ENCODE results near the gene DZIP3.

Gene DZIP3

DNA sequence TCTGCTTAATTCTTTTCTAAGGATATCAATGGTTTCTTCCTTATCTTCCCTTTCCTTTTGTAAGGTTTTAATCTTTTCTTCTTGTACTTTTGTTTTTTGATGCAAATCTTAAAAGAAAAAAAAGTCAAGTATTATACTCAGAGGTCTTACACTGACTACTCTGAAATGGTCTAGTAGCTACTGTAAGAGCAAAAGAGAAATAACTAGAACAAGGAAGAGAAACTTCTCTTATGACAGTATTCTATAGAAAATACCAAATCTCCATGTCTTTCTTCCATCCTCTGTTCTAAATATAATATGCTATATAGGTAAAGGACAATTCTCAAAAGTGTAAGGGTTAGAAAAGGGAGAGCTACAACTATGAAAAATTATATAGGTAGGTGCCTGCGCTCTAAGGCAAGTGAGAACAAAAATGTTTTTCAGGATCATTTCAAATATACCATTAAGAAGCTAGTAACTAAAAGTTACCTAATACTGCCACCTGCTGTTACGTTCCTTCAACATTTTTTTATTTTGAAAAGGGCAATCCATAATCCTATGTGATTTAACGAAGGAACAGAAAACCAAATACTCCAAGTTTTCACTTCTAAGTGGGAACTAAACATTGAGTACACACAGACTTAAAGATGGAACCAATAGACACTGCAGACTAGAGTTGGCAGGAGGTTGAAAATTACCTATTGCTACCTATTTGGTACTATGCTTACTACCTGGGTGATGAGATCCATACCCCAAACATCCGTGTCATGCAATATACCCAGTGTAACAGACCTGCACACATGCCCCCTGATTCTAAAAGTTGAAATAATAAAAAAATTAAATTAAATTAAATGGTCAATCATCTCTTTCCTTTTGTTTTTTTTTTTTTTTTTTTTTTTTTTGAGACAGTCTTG, 37.0 kb upstream of the DZIP3 start:
- no peaks in the 10 kb centered on the region for H3K9me2 ChIP-seq (replicated peaks; ENCODE audit: insufficient read depth, low read length)
- no peaks in the 10 kb centered on the region for H3K9me3 ChIP-seq (replicated peaks; ENCODE audit: insufficient read depth, low read length)
- H3F3A ChIP-seq (ENCODE audit: insufficient read depth, low read length): no peaks in the 10 kb centered on the region
- no peaks in the 10 kb centered on the region for H3K79me2 ChIP-seq (ENCODE audit: low read length)
- H3K4me3 ChIP-seq (ENCODE audit: low read length): no peak overlapping the region
- H3K27me3 ChIP-seq (replicated peaks; ENCODE audit: insufficient read depth, low read length): no peaks in the 10 kb centered on the region
- H3K36me3 ChIP-seq (replicated peaks; ENCODE audit: insufficient read depth, low read length): peaks cover 2% of the 10 kb centered on the region; the same call in 1 of the 2 replicates
- DNase-seq: peak; percentile 47
- no peak overlapping the region for H3K9ac ChIP-seq (ENCODE audit: low read length)
- no peak overlapping the region for H3K4me2 ChIP-seq (ENCODE audit: low read depth, low read length)
- H4K20me1 ChIP-seq (ENCODE audit: insufficient read depth, low read length): no peaks in the 10 kb centered on the region
- no peak overlapping the region for H2AFZ ChIP-seq (ENCODE audit: low read length)
- no peak for TF ChIP-seq EZH2phosphoT487 (IDR thresholded peaks at IDR 0.05; ENCODE audit: low read length)
- no peak for TF ChIP-seq EZH2 (optimal IDR thresholded peaks at IDR 0.05; ENCODE audit: low read depth, low read length)
- TF ChIP-seq, protein P1, sequence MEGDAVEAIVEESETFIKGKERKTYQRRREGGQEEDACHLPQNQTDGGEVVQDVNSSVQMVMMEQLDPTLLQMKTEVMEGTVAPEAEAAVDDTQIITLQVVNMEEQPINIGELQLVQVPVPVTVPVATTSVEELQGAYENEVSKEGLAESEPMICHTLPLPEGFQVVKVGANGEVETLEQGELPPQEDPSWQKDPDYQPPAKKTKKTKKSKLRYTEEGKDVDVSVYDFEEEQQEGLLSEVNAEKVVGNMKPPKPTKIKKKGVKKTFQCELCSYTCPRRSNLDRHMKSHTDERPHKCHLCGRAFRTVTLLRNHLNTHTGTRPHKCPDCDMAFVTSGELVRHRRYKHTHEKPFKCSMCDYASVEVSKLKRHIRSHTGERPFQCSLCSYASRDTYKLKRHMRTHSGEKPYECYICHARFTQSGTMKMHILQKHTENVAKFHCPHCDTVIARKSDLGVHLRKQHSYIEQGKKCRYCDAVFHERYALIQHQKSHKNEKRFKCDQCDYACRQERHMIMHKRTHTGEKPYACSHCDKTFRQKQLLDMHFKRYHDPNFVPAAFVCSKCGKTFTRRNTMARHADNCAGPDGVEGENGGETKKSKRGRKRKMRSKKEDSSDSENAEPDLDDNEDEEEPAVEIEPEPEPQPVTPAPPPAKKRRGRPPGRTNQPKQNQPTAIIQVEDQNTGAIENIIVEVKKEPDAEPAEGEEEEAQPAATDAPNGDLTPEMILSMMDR (IDR thresholded peaks at IDR 0.05; ENCODE audit: low read length): peak; percentile 50
- H3K27ac ChIP-seq (ENCODE audit: low read length): no peak overlapping the region
- no peaks in the 10 kb centered on the region for H3K4me1 ChIP-seq (ENCODE audit: low read length)

DNA sequence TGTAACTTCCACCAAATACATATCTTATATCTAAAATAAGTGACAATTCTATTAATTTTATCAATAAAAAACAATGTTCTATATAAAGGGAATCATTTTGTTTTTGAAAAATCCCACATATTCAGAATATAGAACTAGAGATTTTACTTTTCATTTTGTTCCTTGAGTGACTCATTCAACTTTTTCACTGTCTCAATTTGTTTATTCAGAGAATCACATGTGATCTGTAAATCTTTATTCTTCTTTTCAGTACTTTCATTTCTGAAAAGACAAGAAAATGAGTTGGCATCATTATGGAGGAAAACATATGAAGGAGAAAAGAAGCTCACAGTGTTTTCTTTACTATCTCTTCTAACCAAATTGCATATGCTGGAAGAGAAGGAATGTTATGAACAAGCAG, 35.3 kb upstream of the DZIP3 start:
- Histone ChIP-seq H3K79me2 (ENCODE audit: low read length) (no peaks in the 10 kb centered on the region), H3F3A (ENCODE audit: insufficient read depth, low read length) (no peaks in the 10 kb centered on the region), H3K4me2 (ENCODE audit: low read depth, low read length) (no peak overlapping the region), H3K27ac (ENCODE audit: low read length) (no peak overlapping the region), H3K27me3 (replicated peaks; ENCODE audit: insufficient read depth, low read length) (no peaks in the 10 kb centered on the region), H3K9ac (ENCODE audit: low read length) (no peak overlapping the region), H4K20me1 (ENCODE audit: insufficient read depth, low read length) (no peaks in the 10 kb centered on the region), H3K36me3 (replicated peaks; ENCODE audit: insufficient read depth, low read length) (no peaks in the 10 kb centered on the region; the same call in 1 of the 2 replicates), H3K9me2 (replicated peaks; ENCODE audit: insufficient read depth, low read length) (no peaks in the 10 kb centered on the region), H2AFZ (ENCODE audit: low read length) (no peak overlapping the region), H3K4me1 (ENCODE audit: low read length) (no peaks in the 10 kb centered on the region), H3K9me3 (replicated peaks; ENCODE audit: insufficient read depth, low read length) (no peaks in the 10 kb centered on the region), H3K4me3 (ENCODE audit: low read length) (no peak overlapping the region)
- DNase-seq: no peak
- no peak for TF ChIP-seq EZH2 (optimal IDR thresholded peaks at IDR 0.05; ENCODE audit: low read depth, low read length)
- no peak for TF ChIP-seq EZH2phosphoT487 (IDR thresholded peaks at IDR 0.05; ENCODE audit: low read length)
- TF ChIP-seq, protein P1 (IDR thresholded peaks at IDR 0.05; ENCODE audit: low read length): no peak

DNA sequence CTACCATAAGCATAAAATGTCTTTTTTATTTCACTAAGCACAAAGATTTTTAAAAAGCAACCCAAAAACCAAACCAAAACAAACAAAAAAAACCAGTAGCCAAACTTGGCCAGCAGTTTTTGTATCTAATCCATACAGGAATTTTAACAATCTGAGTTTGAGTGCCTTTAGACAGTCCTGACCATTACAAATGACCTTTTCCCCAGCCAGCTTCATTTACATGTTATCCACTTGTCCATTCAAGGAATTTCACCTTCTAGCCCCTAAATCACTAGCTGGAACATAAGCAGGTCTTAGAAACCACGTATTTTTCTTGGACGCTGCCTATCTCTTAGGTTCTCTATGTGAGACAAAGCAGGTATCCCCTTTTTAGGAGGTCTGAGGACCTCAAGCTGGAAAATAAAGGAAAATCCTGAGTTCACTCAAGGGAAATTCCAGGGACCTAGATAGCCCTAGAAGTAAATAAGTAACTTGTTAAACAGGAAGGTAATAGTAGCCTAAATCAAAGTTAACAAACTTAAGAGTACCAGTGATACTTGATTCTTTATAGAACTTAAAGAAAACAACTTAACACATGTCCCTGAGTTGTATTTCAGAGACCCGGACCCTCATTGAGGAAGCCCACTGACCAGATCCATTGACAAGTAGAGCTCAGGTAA, 34.5 kb upstream of the DZIP3 start:
- H3K36me3 ChIP-seq (replicated peaks; ENCODE audit: insufficient read depth, low read length): no peaks in the 10 kb centered on the region; the same call in 1 of the 2 replicates
- no peaks in the 10 kb centered on the region for H3K27me3 ChIP-seq (replicated peaks; ENCODE audit: insufficient read depth, low read length)
- no peak overlapping the region for H3K9ac ChIP-seq (ENCODE audit: low read length)
- H3K9me2 ChIP-seq (replicated peaks; ENCODE audit: insufficient read depth, low read length): no peaks in the 10 kb centered on the region
- no peaks in the 10 kb centered on the region for H3K9me3 ChIP-seq (replicated peaks; ENCODE audit: insufficient read depth, low read length)
- no peak overlapping the region for H3K4me3 ChIP-seq (ENCODE audit: low read length)
- TF ChIP-seq, protein P1 (IDR thresholded peaks at IDR 0.05; ENCODE audit: low read length): no peak
- TF ChIP-seq EZH2phosphoT487 (IDR thresholded peaks at IDR 0.05; ENCODE audit: low read length): no peak
- no peak for TF ChIP-seq EZH2 (optimal IDR thresholded peaks at IDR 0.05; ENCODE audit: low read depth, low read length)
- no peaks in the 10 kb centered on the region for H4K20me1 ChIP-seq (ENCODE audit: insufficient read depth, low read length)
- no peak overlapping the region for H2AFZ ChIP-seq (ENCODE audit: low read length)
- no peaks in the 10 kb centered on the region for H3K79me2 ChIP-seq (ENCODE audit: low read length)
- no peak for DNase-seq
- H3K27ac ChIP-seq (ENCODE audit: low read length): no peak overlapping the region
- H3K4me2 ChIP-seq (ENCODE audit: low read depth, low read length): no peak overlapping the region
- H3F3A ChIP-seq (ENCODE audit: insufficient read depth, low read length): no peaks in the 10 kb centered on the region
- H3K4me1 ChIP-seq (ENCODE audit: low read length): no peaks in the 10 kb centered on the region
